ENCODE results near the gene SPRING1. TPM values are rescaled to one million over a fixed set of nuclear protein-coding genes. Genes with fewer than 3 reads are reported as not detected.

Gene SPRING1
- total RNA-seq, 2 donors from 2014 or later = 55.5 to 62.1 TPM

DNA sequence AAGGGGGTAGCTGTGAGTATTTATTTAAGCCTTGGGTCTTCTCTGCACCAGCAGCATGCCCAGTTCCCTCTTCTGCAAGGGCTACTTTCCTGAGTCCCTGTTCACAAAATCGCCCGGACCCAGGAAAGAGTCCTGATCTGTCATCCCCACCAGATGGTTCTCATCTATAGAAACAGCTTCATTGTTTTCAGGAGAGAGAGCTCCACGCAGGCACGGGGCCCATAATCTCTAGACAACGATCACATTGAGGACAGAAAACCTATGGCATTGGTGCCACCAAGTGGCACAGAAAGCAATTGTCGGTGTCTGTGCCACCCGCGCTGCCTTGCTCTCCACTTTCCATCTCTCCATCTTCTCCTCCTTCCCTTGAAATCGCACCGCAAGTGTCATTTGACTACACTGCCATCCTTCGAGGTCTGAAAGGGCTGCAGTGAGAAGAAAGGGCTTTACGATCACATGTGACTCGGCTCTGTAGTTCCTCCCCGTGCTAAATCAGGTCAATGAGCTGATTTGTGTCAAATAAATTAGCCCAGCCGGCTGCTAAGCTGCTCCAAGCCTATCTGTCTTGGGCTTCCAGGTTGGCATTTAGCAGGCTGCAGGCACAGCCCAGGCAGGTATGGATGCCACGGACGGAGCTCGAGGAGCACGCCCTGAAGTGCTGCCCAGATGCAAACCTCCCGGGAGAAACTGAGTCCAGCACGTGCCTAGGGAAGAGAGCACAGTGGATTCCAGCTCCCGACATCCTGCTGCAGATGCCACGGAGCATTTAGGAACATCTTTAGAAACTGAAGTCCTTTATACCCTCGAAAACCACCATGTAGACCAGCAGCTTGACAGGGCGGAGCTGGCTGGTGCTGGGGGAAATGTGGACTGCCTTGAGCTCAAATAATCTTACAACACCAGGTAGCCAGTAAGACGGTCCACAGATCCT lies 28.8 kb downstream of the SPRING1 start:
- Histone ChIP-seq H3K4me1 (peaks cover 8% of the 10 kb centered on the region), H3K9ac (ENCODE audit: low read depth in 2 of 2, low read length in 2 of 2) (no peak overlapping the region), H3K9me3 (no peaks in the 10 kb centered on the region), H3K4me3 (no peak overlapping the region), H3K27me3 (no peaks in the 10 kb centered on the region), H3K27ac (no peak overlapping the region), H3K36me3 (no peaks in the 10 kb centered on the region)
- peak; percentile 59 for DNase-seq
- TF ChIP-seq, protein P1, sequence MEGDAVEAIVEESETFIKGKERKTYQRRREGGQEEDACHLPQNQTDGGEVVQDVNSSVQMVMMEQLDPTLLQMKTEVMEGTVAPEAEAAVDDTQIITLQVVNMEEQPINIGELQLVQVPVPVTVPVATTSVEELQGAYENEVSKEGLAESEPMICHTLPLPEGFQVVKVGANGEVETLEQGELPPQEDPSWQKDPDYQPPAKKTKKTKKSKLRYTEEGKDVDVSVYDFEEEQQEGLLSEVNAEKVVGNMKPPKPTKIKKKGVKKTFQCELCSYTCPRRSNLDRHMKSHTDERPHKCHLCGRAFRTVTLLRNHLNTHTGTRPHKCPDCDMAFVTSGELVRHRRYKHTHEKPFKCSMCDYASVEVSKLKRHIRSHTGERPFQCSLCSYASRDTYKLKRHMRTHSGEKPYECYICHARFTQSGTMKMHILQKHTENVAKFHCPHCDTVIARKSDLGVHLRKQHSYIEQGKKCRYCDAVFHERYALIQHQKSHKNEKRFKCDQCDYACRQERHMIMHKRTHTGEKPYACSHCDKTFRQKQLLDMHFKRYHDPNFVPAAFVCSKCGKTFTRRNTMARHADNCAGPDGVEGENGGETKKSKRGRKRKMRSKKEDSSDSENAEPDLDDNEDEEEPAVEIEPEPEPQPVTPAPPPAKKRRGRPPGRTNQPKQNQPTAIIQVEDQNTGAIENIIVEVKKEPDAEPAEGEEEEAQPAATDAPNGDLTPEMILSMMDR (IDR thresholded peaks at IDR 0.05) = no peak
- intact Hi-C loops (cut with DNase I) = loop anchor here (10.0 kb wide), 1 partner anchor 406 kb away; no protein-coding TSS in a partner anchor

DNA sequence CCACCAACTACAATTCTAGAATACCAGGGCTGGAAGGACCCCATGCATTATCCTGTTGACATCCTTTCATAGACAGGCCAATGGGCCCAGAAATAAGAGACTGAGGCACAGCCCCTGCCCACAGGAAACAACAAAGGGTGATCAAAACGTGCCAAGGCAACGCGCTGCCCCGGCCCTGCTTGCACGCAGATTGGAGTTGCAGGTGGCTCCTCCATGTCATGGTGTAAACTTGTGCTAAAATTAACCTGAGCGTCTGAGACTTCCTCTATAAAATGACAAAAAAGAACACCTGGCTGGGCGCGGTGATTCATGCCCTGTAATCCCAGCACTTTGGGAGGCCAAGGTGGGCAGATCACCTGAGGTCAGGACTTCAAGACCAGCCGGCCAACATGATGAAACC lies 30.1 kb downstream of the SPRING1 start:
- H3K36me3 ChIP-seq = no peaks in the 10 kb centered on the region
- H3K27me3 ChIP-seq = no peaks in the 10 kb centered on the region
- no peaks in the 10 kb centered on the region for H3K9me3 ChIP-seq
- peaks cover 8% of the 10 kb centered on the region for H3K4me1 ChIP-seq
- TF ChIP-seq, protein P1 (IDR thresholded peaks at IDR 0.05) = no peak
- no peak overlapping the region for H3K9ac ChIP-seq (ENCODE audit: low read depth in 2 of 2, low read length in 2 of 2)
- no peak overlapping the region for H3K4me3 ChIP-seq
- H3K27ac ChIP-seq = no peak overlapping the region
- intact Hi-C loops (cut with DNase I) = loop anchor here (10.0 kb wide), 1 partner anchor 407 kb away; no protein-coding TSS in a partner anchor
- no peak for DNase-seq

DNA sequence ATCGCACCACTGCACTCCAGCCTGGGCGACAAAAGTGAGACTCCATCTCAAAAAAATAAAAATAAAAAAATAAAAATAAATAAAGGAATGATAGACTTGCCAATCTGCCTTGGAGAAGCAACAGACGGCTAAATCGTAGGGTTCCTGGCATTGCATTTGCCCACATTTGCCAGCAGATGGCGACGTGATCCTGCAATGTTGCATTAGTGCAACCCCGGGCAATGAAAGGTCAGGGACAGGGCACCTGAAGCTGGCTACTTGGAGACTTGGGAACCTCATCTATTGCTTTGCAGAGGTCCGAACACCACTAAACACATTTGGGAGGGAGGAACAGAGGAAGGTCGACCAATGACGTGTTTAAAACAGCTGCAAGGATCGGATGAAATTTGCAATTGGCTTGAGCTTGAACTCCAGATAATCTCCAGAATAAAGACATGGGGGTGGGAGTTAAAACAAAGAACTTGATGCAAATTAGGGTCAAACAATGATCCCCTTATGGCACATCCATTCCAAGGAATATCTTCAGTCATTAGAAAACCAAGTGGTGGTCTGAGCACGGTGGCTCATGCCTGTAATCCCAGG lies 34.6 kb downstream of the SPRING1 start:
- TF ChIP-seq, protein P1 (IDR thresholded peaks at IDR 0.05) = peak; percentile 95
- no peaks in the 10 kb centered on the region for H3K4me1 ChIP-seq
- H3K27ac ChIP-seq = no peak overlapping the region
- H3K36me3 ChIP-seq = no peaks in the 10 kb centered on the region
- H3K9ac ChIP-seq (ENCODE audit: low read depth in 2 of 2, low read length in 2 of 2) = no peak overlapping the region
- H3K27me3 ChIP-seq = no peaks in the 10 kb centered on the region
- H3K9me3 ChIP-seq = no peaks in the 10 kb centered on the region
- no peak overlapping the region for H3K4me3 ChIP-seq
- intact Hi-C loops (cut with DNase I) = loop anchor here (5.0 to 10.0 kb wide), 2 partner anchors 254 to 411 kb away; no protein-coding TSS in a partner anchor
- peak; percentile 76 for DNase-seq

DNA sequence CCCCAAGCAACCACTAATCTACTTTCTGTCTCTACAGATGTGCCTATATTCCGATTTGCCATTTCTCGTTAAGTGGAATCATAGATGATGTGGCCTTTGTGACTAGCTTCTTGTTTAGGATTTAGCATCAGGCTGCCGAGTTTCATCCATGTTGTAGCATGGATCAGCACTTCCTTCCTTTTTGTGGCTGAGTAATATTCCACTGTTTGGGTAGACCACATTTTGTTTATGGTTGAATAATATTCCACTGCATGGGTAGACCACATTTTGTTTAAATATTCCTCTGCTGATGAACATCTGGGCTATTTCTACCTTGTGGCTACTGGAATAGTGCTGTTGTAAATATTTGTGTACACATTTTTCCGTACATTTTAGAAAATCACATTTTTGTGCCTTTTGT lies 36.4 kb downstream of the SPRING1 start:
- Histone ChIP-seq H3K27ac (no peak overlapping the region), H3K4me1 (no peaks in the 10 kb centered on the region), H3K27me3 (no peaks in the 10 kb centered on the region), H3K9me3 (no peaks in the 10 kb centered on the region), H3K4me3 (no peak overlapping the region), H3K36me3 (no peaks in the 10 kb centered on the region), H3K9ac (ENCODE audit: low read depth in 2 of 2, low read length in 2 of 2) (no peak overlapping the region)
- TF ChIP-seq, protein P1 (IDR thresholded peaks at IDR 0.05) = no peak
- intact Hi-C loops (cut with DNase I) = loop anchor here (5.0 to 10.0 kb wide), 2 partner anchors 256 to 413 kb away; no protein-coding TSS in a partner anchor
- DNase-seq = no peak

- H3K9ac ChIP-seq (ENCODE audit: low read depth in 2 of 2, low read length in 2 of 2) = no peak overlapping the region
- no peaks in the 10 kb centered on the region for H3K27me3 ChIP-seq
- intact Hi-C loops (cut with DNase I) = loop anchor here (5.0 to 10.0 kb wide), 2 partner anchors 257 to 415 kb away; no protein-coding TSS in a partner anchor
- H3K4me3 ChIP-seq = no peak overlapping the region
- TF ChIP-seq, protein P1 (IDR thresholded peaks at IDR 0.05) = no peak
- no peak overlapping the region for H3K27ac ChIP-seq
- no peak for DNase-seq
- H3K9me3 ChIP-seq = no peaks in the 10 kb centered on the region
- no peaks in the 10 kb centered on the region for H3K4me1 ChIP-seq
- no peaks in the 10 kb centered on the region for H3K36me3 ChIP-seq
These were observed 37.8 kb downstream of the SPRING1 start for GRCh38 chr12:116700066-116700465.
